Measurements from ENCODE around the gene SH3BP2.
A peak's percentile ranks its signal among the peaks of the same experiment; 100 is the strongest.

Gene SH3BP2

DNA sequence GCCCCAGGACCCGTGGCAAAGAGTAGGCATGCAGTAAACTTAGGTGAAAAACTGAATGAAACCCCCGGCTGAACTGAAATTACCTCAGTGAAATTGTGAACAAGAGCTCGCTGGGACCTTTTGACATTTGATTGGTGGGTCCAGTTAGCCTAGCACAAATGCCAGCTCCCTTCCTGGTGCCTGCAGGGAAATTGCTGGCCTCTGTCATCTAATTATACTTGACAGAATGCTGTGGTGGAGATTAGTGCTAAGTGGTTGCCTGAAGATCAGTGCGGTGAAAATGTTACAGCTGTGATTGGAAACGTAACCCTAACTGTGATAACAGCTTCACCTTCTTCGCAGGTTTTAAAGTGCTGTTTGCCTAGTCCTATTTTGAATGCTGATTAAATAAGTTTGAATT lies 93.7 kb downstream of the SH3BP2 start:
- no peak for DNase-seq
- ATAC-seq (replicated peaks), result no peak
- Mint-ChIP-seq H3K9me3 (no peaks in the 10 kb centered on the region), H3K4me1 (ENCODE audit: low read depth in 2 of 2) (peaks cover 7 to 20% of the 10 kb centered on the region in 2 donors), H3K4me3 (no peak overlapping the region), H3K27ac (peak overlapping the region; percentile 20 to 76), H3K27me3 (no peaks in the 10 kb centered on the region), H3K36me3 (ENCODE audit: insufficient read depth) (peaks cover 69% of the 10 kb centered on the region)

DNA sequence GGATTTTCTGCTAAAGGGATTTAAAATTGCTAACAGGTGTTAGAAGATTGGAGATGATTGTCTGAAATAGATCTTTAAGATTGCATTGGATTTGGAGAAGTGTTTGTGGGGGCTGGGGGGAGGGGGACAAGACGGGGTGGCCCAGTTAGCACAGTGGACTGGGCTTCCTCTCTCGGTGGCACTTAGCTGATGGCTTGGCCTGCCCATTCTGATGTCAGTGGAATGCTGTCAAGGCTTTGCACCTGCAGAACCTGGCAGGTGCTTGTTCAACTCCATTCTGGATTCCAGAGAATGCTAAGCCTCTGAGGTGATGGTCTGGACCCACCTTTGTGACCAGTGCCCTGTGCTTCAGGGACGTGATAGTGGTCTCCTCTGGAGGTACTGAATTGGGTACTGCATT lies 94.5 kb downstream of the SH3BP2 start:
- Mint-ChIP-seq H3K4me3 (no peak overlapping the region), H3K9me3 (no peaks in the 10 kb centered on the region), H3K36me3 (ENCODE audit: insufficient read depth) (peaks cover 62% of the 10 kb centered on the region), H3K4me1 (ENCODE audit: low read depth in 2 of 2) (peaks cover 8 to 22% of the 10 kb centered on the region in 2 donors), H3K27me3 (no peaks in the 10 kb centered on the region), H3K27ac (peak overlapping the region; percentile 17 to 76)
- no peak for ATAC-seq (replicated peaks)
- no peak for DNase-seq

DNA sequence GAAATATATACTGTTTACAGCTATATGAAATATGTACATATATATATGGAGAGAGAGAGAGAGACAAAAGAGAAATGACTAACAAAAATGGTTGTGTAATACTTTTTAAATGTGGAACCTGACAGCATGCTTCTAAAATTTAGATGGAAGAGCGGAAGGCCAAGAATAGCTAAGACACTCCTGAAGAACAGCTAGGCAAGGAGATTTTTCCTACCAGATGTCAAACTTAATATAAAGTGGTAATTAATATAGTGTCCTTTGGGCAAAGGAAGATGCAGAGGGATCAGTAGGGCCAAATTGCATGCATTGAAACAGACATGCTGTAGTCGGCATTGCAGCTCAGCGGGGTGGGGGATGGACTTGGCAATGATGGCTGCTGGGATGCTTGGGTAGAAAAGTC lies 96.0 kb downstream of the SH3BP2 start:
- H3K4me3 Mint-ChIP-seq, result no peak overlapping the region
- H3K27ac Mint-ChIP-seq, result peak overlapping the region; percentile 65 to 79
- H3K27me3 Mint-ChIP-seq, result no peaks in the 10 kb centered on the region
- DNase-seq (no peak), ATAC-seq (replicated peaks) (no peak)
- no peaks in the 10 kb centered on the region for H3K9me3 Mint-ChIP-seq
- peaks cover 60% of the 10 kb centered on the region for H3K36me3 Mint-ChIP-seq (ENCODE audit: insufficient read depth)
- peaks cover 8 to 16% of the 10 kb centered on the region in 2 donors for H3K4me1 Mint-ChIP-seq (ENCODE audit: low read depth in 2 of 2)

Measured in effector memory CD8-positive, alpha-beta T cell (primary cell).